Heart right ventricle (tissue), 16 donors: Measurements from ENCODE around the gene MB. TPM values are rescaled to one million over a fixed set of nuclear protein-coding genes. Genes with fewer than 3 reads are reported as not detected.

Experiments
- ATAC-seq, 8 donors: fragments of 200-7000 bp; cut with Tn5 transposase; one replicate each; pipeline ENCODE4 v1.9.1; 2020; ENCODE audit warnings: mild to moderate bottlenecking in 8 of 8, moderate library complexity in 8 of 8, moderate number of reproducible peaks in 1 of 8
- DNase-seq, 2 donors: peaks; one replicate each; pipeline ENCODE4 v3.0.0-alpha.2; 2020
- H3K27ac ChIP-seq, 10 donors: fragments of 200-600 bp; sonication (generic) in 2 of 10; one replicate each; pipeline versions ENCODE4 v1.5.0 to v1.8.0; 2020 to 2022; ENCODE audit warnings: mild to moderate bottlenecking in 3 of 10
- H3K27me3 ChIP-seq, 7 donors: fragments of 200-600 bp; one replicate each; pipeline ENCODE4 v1.8.0; 2021 to 2022; ENCODE audit warnings: mild to moderate bottlenecking in 2 of 7
- H3K36me3 ChIP-seq, 9 donors: fragments of 200-600 bp; sonication (generic) in 1 of 9; one replicate each; pipeline versions ENCODE4 v1.5.0 to v1.8.0; 2020 to 2022; ENCODE audit warnings: mild to moderate bottlenecking in 2 of 9
- H3K4me1 ChIP-seq, 9 donors: fragments of 200-600 bp; sonication (generic) in 1 of 9; one replicate each; pipeline versions ENCODE4 v1.5.0 to v1.8.0; 2020 to 2022; ENCODE audit warnings: mild to moderate bottlenecking in 4 of 9
- H3K4me3 ChIP-seq, 10 donors: fragments of 200-600 bp; sonication (generic) in 2 of 10; one replicate each; pipeline versions ENCODE4 v1.5.0 to v1.8.0; 2020 to 2022; ENCODE audit warnings: mild to moderate bottlenecking in 7 of 10, moderate library complexity in 2 of 10
- H3K9me3 ChIP-seq, 11 donors: fragments of 200-600 bp in 10 of 11; sonication (generic) in 2 of 11; one replicate each; pipeline versions ENCODE4 v1.5.0 to v1.8.0; 2013 to 2022; ENCODE audit warnings: mild to moderate bottlenecking in 2 of 11, control low read depth in 1 of 11, moderate library complexity in 1 of 11
- WGBS, 2 donors: extraction: QIAGEN DNeasy Blood & Tissue Kit; methylation state at CpG; one replicate each; pipeline ENCODE4 v1.1.7; 2013; ENCODE audit warnings: inconsistent platforms in 1 of 2; 5-methylcytosine and 5-hydroxymethylcytosine counted together
- intact Hi-C, 10 donors: fragments of 100-400 bp; cut with DNase I; formaldehyde crosslinking; loops; one replicate each; pipeline versions ENCODE4 v1.11.1 to v1.14.2; 2022
- polyA plus RNA-seq, 2 donors: library from polyadenylated mRNA; stranded (reverse); fragments of 200-250 nt; gene quantifications; one replicate each; pipeline ENCODE4 v1.2.3, GENCODE V29; 2013
- total RNA-seq, 10 donors: library from RNA; stranded (reverse); fragmentation: NEBNext Ultra II Directional in 3 of 10; extraction: Animal tissue kit (Norgen Biotek cat#: 25700) in 3 of 10; gene quantifications; one replicate each; pipeline versions ENCODE4 v1.2.1 to v1.2.4, GENCODE V29; 2021 to 2023
- TF ChIP-seq, protein P1 (sequence below), 9 donors: fragments of 200-600 bp; sonication (generic) in 2 of 9; IDR thresholded peaks; one replicate each; pipeline versions ENCODE4 v1.5.0 to v1.8.0; 2021 to 2022; ENCODE audit warnings: antibody characterized with exemption in 9 of 9, mild to moderate bottlenecking in 5 of 9, moderate library complexity in 1 of 9
- donor health status: Arrhythmogenic right ventricular cardiomyopathy.
- donor health status: ischemic (EF 13 %, LVEDD 7.1; RV severe dilation, severe dysfunction).
- donor health status: healthy with polysubstance abuse.
- donor health status: DM: no; HTN: yes; CAD: no.
- donor health status: DM: no; HTN: no; CAD: no.
- donor health status: ischemic (EF 25% LVEDD 6.9; RV normal size, moderate dysfunction).
- donor health status: ischemic (EF 25% LVEDD 5.7; RV mildly dilated, moderate dysfunction).
- donor health status: healthy.
- donor health status: DM: yes; HTN: yes; CAD: no.
- donor health status: Ischemic cardiomyopathy.
- donor health status: ischemic (EF 35%, LVEDD 5.7; RV mildly dilated, moderate dysfunction).
- donor health status: nonischemic (EF 11% LVEDD 7.7; RV severe dilation, severe dysfunction).
- donor health status: DM: yes; HTN: yes; CAD: no.
- donor health status: PGD.
- donor health status: ischemic (EF 29% LVEDD 5.4; RV normal size, mild dysfunction).
- donor health status: nonischemic (EF 23%, LVEDD 6.1; RV moderate dilation, normal function).

The MB gene
- total and polyA plus RNA-seq, 12 donors: 8,931 to 22,407 (median 13,517) TPM

DNA sequence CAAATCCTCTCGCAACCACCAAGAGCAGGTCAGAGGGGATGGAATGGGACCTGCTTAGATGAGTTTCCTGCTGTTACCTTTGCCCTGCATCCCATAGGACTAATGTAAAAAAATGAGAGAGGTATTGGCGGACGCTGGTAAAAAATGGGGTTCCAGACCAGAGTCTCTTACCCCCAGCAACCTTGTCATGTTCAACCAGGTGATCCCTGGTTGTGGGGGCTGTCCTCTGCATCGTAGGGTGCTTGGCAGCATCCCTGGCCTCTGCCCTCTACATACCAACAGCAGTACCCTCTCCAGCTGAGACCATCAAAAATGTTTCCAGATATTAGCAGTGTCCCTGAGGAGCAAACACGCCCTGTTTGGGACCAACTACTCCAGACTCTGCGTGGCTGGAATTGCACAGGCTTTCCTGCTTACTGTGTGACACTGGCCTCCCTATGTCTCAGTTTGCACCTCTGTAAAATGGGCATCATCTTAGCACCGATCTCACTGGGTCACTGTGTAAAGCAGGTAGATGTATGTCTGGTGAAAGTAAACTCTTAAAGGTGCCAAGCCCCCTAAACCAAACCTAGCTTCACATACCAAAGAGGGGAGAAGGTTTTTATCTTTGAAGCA lies 32.6 kb upstream of the MB start:
- Histone ChIP-seq H3K4me1 (peaks cover 8 to 55% (median 30%) of the 10 kb centered on the region in 9 donors), H3K9me3 (peaks cover 0 to 12% (median 0%) of the 10 kb centered on the region in 11 donors), H3K4me3 (peak overlapping the region in 9 of 10 donors; percentile 54 to 80 (median 62)), H3K27me3 (no peaks in the 10 kb centered on the region), H3K36me3 (peaks cover 0 to 19% (median 0%) of the 10 kb centered on the region in 9 donors), H3K27ac (peak overlapping the region in 6 of 10 donors; percentile 77 to 98 (median 92))
- no peak for DNase-seq
- TF ChIP-seq, protein P1, sequence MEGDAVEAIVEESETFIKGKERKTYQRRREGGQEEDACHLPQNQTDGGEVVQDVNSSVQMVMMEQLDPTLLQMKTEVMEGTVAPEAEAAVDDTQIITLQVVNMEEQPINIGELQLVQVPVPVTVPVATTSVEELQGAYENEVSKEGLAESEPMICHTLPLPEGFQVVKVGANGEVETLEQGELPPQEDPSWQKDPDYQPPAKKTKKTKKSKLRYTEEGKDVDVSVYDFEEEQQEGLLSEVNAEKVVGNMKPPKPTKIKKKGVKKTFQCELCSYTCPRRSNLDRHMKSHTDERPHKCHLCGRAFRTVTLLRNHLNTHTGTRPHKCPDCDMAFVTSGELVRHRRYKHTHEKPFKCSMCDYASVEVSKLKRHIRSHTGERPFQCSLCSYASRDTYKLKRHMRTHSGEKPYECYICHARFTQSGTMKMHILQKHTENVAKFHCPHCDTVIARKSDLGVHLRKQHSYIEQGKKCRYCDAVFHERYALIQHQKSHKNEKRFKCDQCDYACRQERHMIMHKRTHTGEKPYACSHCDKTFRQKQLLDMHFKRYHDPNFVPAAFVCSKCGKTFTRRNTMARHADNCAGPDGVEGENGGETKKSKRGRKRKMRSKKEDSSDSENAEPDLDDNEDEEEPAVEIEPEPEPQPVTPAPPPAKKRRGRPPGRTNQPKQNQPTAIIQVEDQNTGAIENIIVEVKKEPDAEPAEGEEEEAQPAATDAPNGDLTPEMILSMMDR (IDR thresholded peaks at IDR 0.05): no peak
- intact Hi-C loops: loop anchor here in 1 of 10 donors (5.0 kb wide), 1 partner anchor 188 kb away; no protein-coding TSS in a partner anchor
- no peak for ATAC-seq
- 68 to 83% methylated on average over 7 of the region's 7 CpGs for WGBS, 2 donors

DNA sequence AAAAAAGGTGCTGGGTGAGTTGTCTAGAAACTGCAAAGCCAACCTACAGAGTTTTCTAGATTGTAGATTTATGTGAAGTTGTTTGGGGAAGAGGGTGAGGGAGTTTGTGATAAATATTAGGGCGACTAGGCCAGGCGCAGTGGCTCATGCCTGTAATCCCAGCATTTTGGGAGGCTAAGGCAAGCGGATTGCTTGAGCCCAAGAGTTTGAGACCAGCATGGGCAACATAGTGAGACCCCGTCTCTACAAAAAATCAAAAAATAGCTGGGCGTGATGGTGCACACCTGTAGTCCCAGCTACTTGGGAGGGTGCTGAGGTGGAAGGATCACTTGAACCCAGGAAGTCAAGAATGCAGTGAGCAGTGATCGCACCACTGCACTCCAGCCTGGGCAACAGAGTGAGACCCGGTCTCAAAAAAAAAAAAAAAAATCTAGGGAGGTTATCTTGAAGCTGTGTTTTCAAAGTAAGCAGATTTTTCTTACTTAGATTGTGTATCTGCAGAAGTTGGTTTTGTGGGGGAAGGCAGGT lies 32.0 kb upstream of the MB start:
- H3K9me3 ChIP-seq: peaks cover 0 to 12% (median 0%) of the 10 kb centered on the region in 11 donors
- no peak for DNase-seq
- 54 to 78% methylated on average over 7 of the region's 7 CpGs for WGBS, 2 donors
- H3K4me1 ChIP-seq: peaks cover 8 to 48% (median 30%) of the 10 kb centered on the region in 9 donors
- intact Hi-C loops: loop anchor here in 1 of 10 donors (5.0 kb wide), 1 partner anchor 188 kb away; no protein-coding TSS in a partner anchor
- TF ChIP-seq, protein P1 (IDR thresholded peaks at IDR 0.05): no peak
- H3K4me3 ChIP-seq: peak overlapping the region; percentile 54 to 80 (median 60)
- H3K36me3 ChIP-seq: peaks cover 0 to 17% (median 0%) of the 10 kb centered on the region in 9 donors
- peak overlapping the region; percentile 72 to 98 (median 92) for H3K27ac ChIP-seq
- ATAC-seq: peak in 3 of 8 donors; percentile 5 to 15 (median 7)
- H3K27me3 ChIP-seq: no peaks in the 10 kb centered on the region

DNA sequence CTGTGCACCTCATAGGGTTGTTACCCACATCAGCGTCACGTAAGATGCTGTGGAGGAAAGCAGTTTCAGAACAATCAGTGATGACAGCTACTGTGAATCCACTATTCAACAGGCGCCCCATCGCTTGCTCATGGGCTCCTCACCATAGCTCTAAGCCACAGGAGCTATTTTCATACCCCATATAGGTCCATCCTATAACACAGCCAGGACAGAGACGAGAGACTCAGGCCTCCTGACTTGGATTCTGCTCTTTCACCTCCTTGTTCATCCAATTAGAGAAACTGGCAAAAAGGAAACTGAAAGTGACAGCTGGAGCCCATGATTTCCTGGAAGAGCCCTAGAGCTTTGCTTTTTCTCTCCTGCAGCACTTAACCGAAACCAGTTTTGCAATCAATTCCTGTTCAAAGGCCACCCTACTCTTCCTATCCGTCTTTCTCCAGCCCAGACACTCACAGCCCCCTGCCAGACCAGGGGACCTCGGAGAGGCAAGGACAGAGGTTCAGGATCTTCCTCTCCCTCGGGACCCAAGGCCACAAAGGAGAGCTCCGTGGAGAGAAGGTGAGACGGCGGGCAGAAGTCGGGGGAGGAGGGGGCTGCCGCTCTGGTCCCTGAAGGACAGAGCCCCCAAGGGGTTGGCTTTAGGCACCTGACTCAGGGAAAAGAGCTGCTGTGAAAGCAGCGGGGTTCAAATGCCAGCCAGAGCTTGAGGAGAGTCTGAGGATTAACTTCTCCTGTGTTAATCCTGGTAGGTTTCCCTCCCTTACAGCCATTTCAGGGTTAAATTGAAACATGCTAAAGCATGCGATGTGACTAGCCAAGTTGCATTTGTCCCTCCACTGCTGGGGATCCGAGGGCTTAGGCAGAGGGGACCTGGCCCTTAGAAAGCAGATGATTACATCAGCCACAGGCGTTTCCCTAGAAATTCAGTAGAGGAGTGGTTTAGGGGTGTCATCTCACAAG lies 31.2 kb upstream of the MB start, which contains the start of gene APOL6:
Gene APOL6 (plus strand): TSS at position 381 of the 960 bp plus-strand sequence. CDS start 7,980 bp downstream, outside the sequence.
- H3K4me3 ChIP-seq: peak within 1 kb of the TSS; percentile 54 to 80 (median 60)
- WGBS, 2 donors: 8 to 12% methylated on average over 18 of the region's 18 CpGs
- TF ChIP-seq, protein P1 (IDR thresholded peaks at IDR 0.05): no peak
- H3K36me3 ChIP-seq: peaks cover 0 to 12% (median 0%) of the 10 kb centered on the region in 9 donors
- peak within 1 kb of the TSS; percentile 72 to 98 (median 92) for H3K27ac ChIP-seq
- peaks cover 8 to 43% (median 30%) of the 10 kb centered on the region in 9 donors for H3K4me1 ChIP-seq
- H3K9me3 ChIP-seq: peaks cover 0 to 12% (median 0%) of the 10 kb centered on the region in 11 donors
- H3K27me3 ChIP-seq: no peaks in the 10 kb centered on the region
- ATAC-seq (peak; percentile 53 to 85 (median 74)), DNase-seq (peak in 1 of 2 donors; percentile 62)
- intact Hi-C loops: loop anchor here in 1 of 10 donors (1.0 to 5.0 kb wide), 2 partner anchors 10 to 189 kb away; no protein-coding TSS in a partner anchor
